ENCODE results near the gene STAC3. TPM values are rescaled to one million over a fixed set of nuclear protein-coding genes. Genes with fewer than 3 reads are reported as not detected.

STAC3 gene
- total and polyA plus RNA-seq, 2 of the 8 experiments (the other 6 are each of a cell fraction or from before 2014, with no cell fraction given), result 0.70 to 1.3 TPM

DNA sequence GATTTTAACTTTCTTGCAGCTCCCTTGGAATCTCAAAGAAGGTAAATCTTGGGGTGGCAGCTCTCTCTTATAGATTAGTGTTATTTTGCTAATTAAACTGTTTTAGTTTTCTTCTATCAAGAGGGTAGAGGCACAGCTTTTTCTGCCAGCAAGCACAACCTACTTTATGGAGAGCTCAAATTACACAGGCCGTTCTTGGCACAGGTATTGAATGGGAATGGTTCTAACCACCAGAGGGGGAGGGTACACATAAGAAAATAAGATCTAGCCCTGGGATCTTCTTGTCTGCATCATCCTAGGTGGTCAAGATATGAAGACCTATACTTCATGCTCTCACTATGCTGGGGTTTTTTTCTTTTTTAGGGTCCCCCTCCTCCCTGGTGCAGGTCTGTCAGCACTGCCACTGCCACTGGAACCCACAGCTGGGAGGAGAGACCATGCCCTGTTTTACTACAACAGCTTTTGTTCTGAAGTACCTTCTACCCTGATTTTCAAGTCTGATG, 48.6 kb upstream of the STAC3 start:
- CTCF ChIA-PET (ENCODE audit: partially characterized antibody), result interaction anchor here (1.1 to 23.6 kb wide), 11 partner anchors 8 to 177 kb away, joined by 3 to 478 read pairs (median 6); partner anchors contain the start of genes GLI1 and INHBE
- WGBS, 2 experiments (ENCODE audit: extremely low coverage in 1 of 2, insufficient coverage in 1 of 2, insufficient read length in 1 of 2, insufficient replicate concordance in 2 of 2, low coverage in 1 of 2, low lambda C conversion rate in 2 of 2, missing lambda C conversion rate in 1 of 2), result 68% methylated on average over 1 of the region's 1 CpG; no CpG with 5 or more reads in 1 of the 2 experiments
- peaks cover 0 to 8% (median 3%) of the 10 kb centered on the region in 4 experiments; a peak in 4 of 8 replicates for H3K36me3 ChIP-seq (ENCODE audit: control insufficient read depth in 2 of 4, insufficient read depth in 4 of 4, low read length in 3 of 4)
- TF ChIP-seq EP300 (IDR thresholded peaks at IDR 0.05; ENCODE audit: borderline replicate concordance in 1 of 2, low read depth in 2 of 2, low read length in 2 of 2) (no peak), NANOG (IDR thresholded peaks at IDR 0.05; ENCODE audit: insufficient read depth, low read depth, low read length, poor library complexity, severe bottlenecking) (no peak), ASH2L (IDR thresholded peaks at IDR 0.05; ENCODE audit: low read length) (no peak), SP1 (IDR thresholded peaks at IDR 0.05; ENCODE audit: low read depth, low read length) (no peak), SUZ12 (IDR thresholded peaks at IDR 0.05; ENCODE audit: low read length) (no peak), JUND (IDR thresholded peaks at IDR 0.05; ENCODE audit: low read length) (no peak), POU5F1 (IDR thresholded peaks at IDR 0.05; ENCODE audit: low read depth, low read length) (no peak), SIRT6 (IDR thresholded peaks at IDR 0.05; ENCODE audit: low read length) (no peak), TCF12 (IDR thresholded peaks at IDR 0.05; ENCODE audit: low read depth, low read length) (no peak), HDAC6 (IDR thresholded peaks at IDR 0.05; ENCODE audit: low read depth, low read length) (no peak), SP2 (IDR thresholded peaks at IDR 0.05; ENCODE audit: low read length) (no peak), TAF7 (optimal IDR thresholded peaks at IDR 0.05; ENCODE audit: borderline replicate concordance, low read depth, low read length) (no peak)
- TF ChIP-seq, protein P1, sequence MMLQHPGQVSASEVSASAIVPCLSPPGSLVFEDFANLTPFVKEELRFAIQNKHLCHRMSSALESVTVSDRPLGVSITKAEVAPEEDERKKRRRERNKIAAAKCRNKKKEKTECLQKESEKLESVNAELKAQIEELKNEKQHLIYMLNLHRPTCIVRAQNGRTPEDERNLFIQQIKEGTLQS (IDR thresholded peaks at IDR 0.05; ENCODE audit: insufficient read depth, low read depth, low read length), result no peak

More for the DNA sequence above, 48.6 kb upstream of the STAC3 start:
- H3K79me2 ChIP-seq (ENCODE audit: control insufficient read depth in 1 of 2, insufficient read depth in 2 of 2, low read length in 2 of 2), result no peaks in the 10 kb centered on the region
- H4K20me1 ChIP-seq (replicated peaks in 1 of 2; ENCODE audit: control insufficient read depth in 1 of 2, insufficient read depth in 2 of 2, low read length in 2 of 2), result no peaks in the 10 kb centered on the region
- no peaks in the 10 kb centered on the region for H3K23me2 ChIP-seq (ENCODE audit: low read depth, low read length)
- FAIRE-seq (no peak), DNase-seq (ENCODE audit: low read depth in 1 of 2, low spot score in 2 of 2) (no peak)
- H2BK5ac ChIP-seq (ENCODE audit: low read depth, low read length), result no peak overlapping the region
- no peaks in the 10 kb centered on the region for H3K27me3 ChIP-seq (replicated peaks in 1 of 4; ENCODE audit: control insufficient read depth in 3 of 4, extremely low read depth in 1 of 4, insufficient read depth in 3 of 4, low read length in 3 of 4)
- H3K4ac ChIP-seq (replicated peaks; ENCODE audit: insufficient read length, low read depth, low read length), result no peak overlapping the region
- H2BK20ac ChIP-seq (ENCODE audit: low read length), result no peak overlapping the region
- no peak overlapping the region for H2AK5ac ChIP-seq (ENCODE audit: low read depth, low read length)
- H2AFZ ChIP-seq (ENCODE audit: low read length), result no peak overlapping the region
- H3K18ac ChIP-seq (ENCODE audit: extremely low read depth, low read length), result no peak overlapping the region
- no peak overlapping the region for H3K56ac ChIP-seq (replicated peaks; ENCODE audit: insufficient read length, low read depth, low read length)
- H4K91ac ChIP-seq (replicated peaks; ENCODE audit: insufficient read length, low read length), result no peak overlapping the region
- no peak overlapping the region for H3K23ac ChIP-seq (ENCODE audit: insufficient read length)
- H3K79me1 ChIP-seq (ENCODE audit: low read depth, low read length), result no peaks in the 10 kb centered on the region
- H4K8ac ChIP-seq (ENCODE audit: extremely low read depth, insufficient read depth, low read length), result no peak overlapping the region
- H3K9ac ChIP-seq (replicated peaks in 1 of 4; ENCODE audit: extremely low read depth in 1 of 4, low read depth in 3 of 4, low read length in 3 of 4), result no peak overlapping the region
- 0 out of 4 replicates have a peak overlapping the region, but pooled peaks of 1 of the 2 experiments have one; percentile 9 for H3K4me2 ChIP-seq (ENCODE audit: insufficient read depth in 1 of 2, low read depth in 2 of 2, low read length in 2 of 2)
- H3K9me3 ChIP-seq (ENCODE audit: insufficient read depth in 2 of 2, low read depth in 1 of 2, low read length in 1 of 2), result no peaks in the 10 kb centered on the region
- H2BK120ac ChIP-seq (replicated peaks; ENCODE audit: low read depth, low read length), result no peak overlapping the region
- no peak overlapping the region for H4K5ac ChIP-seq (ENCODE audit: insufficient read length, low read depth, low read length)
- no peak overlapping the region for H3K27ac ChIP-seq (ENCODE audit: low read depth, low read length)
- POLR2A ChIA-PET (ENCODE audit: partially characterized antibody), result interaction anchor here (1.0 to 3.0 kb wide), 8 partner anchors 9 to 172 kb away, joined by 3 to 25 read pairs (median 4); partner anchors contain the start of gene INHBE
- no peak overlapping the region for H2BK15ac ChIP-seq (ENCODE audit: low read length)
- H3K4me3 ChIP-seq (ENCODE audit: extremely low read depth in 1 of 4, insufficient read depth in 2 of 4, low read depth in 3 of 4, low read length in 4 of 4), result no peak overlapping the region
- peaks cover 0 to 9% (median 4%) of the 10 kb centered on the region in 4 experiments; a peak in 4 of 7 replicates for H3K4me1 ChIP-seq (replicated peaks in 1 of 4; ENCODE audit: control insufficient read depth in 3 of 4, insufficient read depth in 4 of 4, low read length in 3 of 4)
- H3K14ac ChIP-seq (ENCODE audit: insufficient read length), result no peak overlapping the region
- no peak overlapping the region for H2BK12ac ChIP-seq (ENCODE audit: low read depth, low read length)
